Neural progenitor cell (in vitro differentiated cells): ENCODE results near the gene CFDP1.

Experiments
- CTCF ChIP-seq: fragments of 200-600 bp; sonication (generic); IDR thresholded peaks from 2 replicates; pipeline ENCODE4 v1.5.1; 2017; ENCODE audit warnings: antibody characterized with exemption, mild to moderate bottlenecking
- EZH2 ChIP-seq: fragments of 200-600 bp; sonication (generic); IDR thresholded peaks from 2 replicates; pipeline ENCODE4 v1.6.1; 2017; ENCODE audit warnings: antibody characterized with exemption, mild to moderate bottlenecking, moderate library complexity

GRCh38 chr16:75320435-75320834 is 112.9 kb downstream of the CFDP1 start:
- TF ChIP-seq EZH2 (no peak), CTCF (no peak)
